PC-3 (cell line): ENCODE measurements around the gene PHPT1. TPM values are rescaled to one million over a fixed set of nuclear protein-coding genes. Genes with fewer than 3 reads are reported as not detected.

Experiments used
- ATAC-seq: fragments of 200-7000 bp; cut with Tn5 transposase; 2 replicates; pipeline ENCODE4 v1.9.1; 2020; ENCODE audit warnings: mild to moderate bottlenecking, moderate library complexity
- BruUV-seq: library from RNA; stranded (reverse); fragments of 400-500 nt; replicated peaks from 2 replicates; lab custom pipeline; 2021; lab: Mats Ljungman, UMichigan
- CTCF ChIA-PET: fragments of 300-600 bp; sonication (Branson Sonifier 250); formaldehyde crosslinking; loops from one replicate; lab custom pipeline; 2022; ENCODE audit warnings: antibody characterized with exemption; lab: Charles Lee
- POLR2A ChIA-PET: fragments of 300-600 bp; sonication (Branson Sonifier 250); formaldehyde crosslinking; loops from one replicate; lab custom pipeline; 2022; ENCODE audit warnings: antibody characterized with exemption; ENCODE audit not compliant: unreplicated experiment; lab: Charles Lee
- DNase-seq: peaks from one replicate; pipeline ENCODE4 v3.0.0-alpha.2; 2015
- H2AFZ ChIP-seq: fragments of 300-600 bp; sonication (generic); 2 replicates; pipeline ENCODE4 v1.6.0; 2016; ENCODE audit warnings: antibody characterized with exemption, low read length
- H3F3A ChIP-seq: fragments of 300-600 bp; sonication (generic); one replicate; pipeline ENCODE4 v1.6.0; 2017; ENCODE audit warnings: antibody characterized with exemption, low read length, control low read depth, mild to moderate bottlenecking; ENCODE audit not compliant: unreplicated experiment
- H3K27ac ChIP-seq: fragments of 300-600 bp; sonication (generic); 2 replicates; pipeline ENCODE4 v1.5.1; 2016; ENCODE audit warnings: mild to moderate bottlenecking, low read length
- H3K27me3 ChIP-seq: fragments of 300-600 bp; sonication (generic); 2 replicates; pipeline ENCODE4 v1.6.1; 2016; ENCODE audit warnings: low read length, mixed read lengths
- H3K36me3 ChIP-seq: fragments of 300-600 bp; sonication (generic); 2 replicates; pipeline ENCODE4 v1.6.1; 2016; ENCODE audit warnings: low read depth, mixed run types, low read length, mixed read lengths
- H3K4me1 ChIP-seq: fragments of 300-600 bp; sonication (generic); 2 replicates; pipeline ENCODE4 v1.5.1; 2016; ENCODE audit warnings: low read length; ENCODE audit not compliant: insufficient read depth
- H3K4me2 ChIP-seq: fragments of 300-600 bp; sonication (generic); 2 replicates; pipeline ENCODE4 v1.6.0; 2016; ENCODE audit warnings: low read length
- H3K4me3 ChIP-seq: fragments of 300-600 bp; sonication (generic); 2 replicates; pipeline ENCODE4 v1.5.1; 2016; ENCODE audit warnings: mild to moderate bottlenecking, low read length, mixed read lengths
- H3K79me2 ChIP-seq: fragments of 300-600 bp; sonication (generic); 2 replicates; pipeline ENCODE4 v1.6.1; 2017; ENCODE audit warnings: low read length, mixed read lengths
- H3K9ac ChIP-seq: fragments of 300-600 bp; sonication (generic); 2 replicates; pipeline ENCODE4 v1.6.0; 2016; ENCODE audit warnings: mild to moderate bottlenecking, low read length
- H3K9me2 ChIP-seq: fragments of 300-600 bp; sonication (generic); replicated peaks from 2 replicates; pipeline ENCODE4 v1.6.1; 2016; ENCODE audit warnings: mixed run types, low read length, mixed read lengths
- H3K9me3 ChIP-seq: fragments of 300-600 bp; sonication (generic); 2 replicates; pipeline ENCODE4 v1.6.1; 2016; ENCODE audit warnings: low read length, mixed read lengths
- H4K20me1 ChIP-seq: fragments of 300-600 bp; sonication (generic); 2 replicates; pipeline ENCODE4 v1.6.1; 2016; ENCODE audit warnings: low read length, mixed read lengths
- EZH2 ChIP-seq: fragments of 300-600 bp; sonication (generic); IDR thresholded peaks from one replicate; pipeline ENCODE4 v1.6.1; 2017; ENCODE audit warnings: antibody characterized with exemption, mild to moderate bottlenecking, low read length; ENCODE audit not compliant: unreplicated experiment
- EZH2phosphoT487 ChIP-seq: fragments of 300-600 bp; sonication (generic); IDR thresholded peaks from 2 replicates; pipeline ENCODE4 v1.6.1; 2018; ENCODE audit warnings: mild to moderate bottlenecking, antibody characterized with exemption, low read length, borderline replicate concordance
- intact Hi-C: fragments of 100-400 bp; cut with micrococcal nuclease; formaldehyde crosslinking; loops from 2 replicates; pipeline ENCODE4 v1.9.0; 2023
- total RNA-seq: library from RNA; depleted of rRNA; stranded (reverse); fragments of >200 nt; gene quantifications from 2 replicates; pipeline ENCODE4 v1.2.3, GENCODE V29; 2014
- TF ChIP-seq, protein P1 (sequence below): fragments of 300-600 bp; sonication (generic); conservative IDR thresholded peaks from 2 replicates; pipeline ENCODE4 v1.5.1; 2017; ENCODE audit warnings: antibody characterized with exemption, low read depth, mild to moderate bottlenecking, low read length

PHPT1 gene
- total RNA-seq, 1 experiment from 2014 or later, result 111 TPM

DNA sequence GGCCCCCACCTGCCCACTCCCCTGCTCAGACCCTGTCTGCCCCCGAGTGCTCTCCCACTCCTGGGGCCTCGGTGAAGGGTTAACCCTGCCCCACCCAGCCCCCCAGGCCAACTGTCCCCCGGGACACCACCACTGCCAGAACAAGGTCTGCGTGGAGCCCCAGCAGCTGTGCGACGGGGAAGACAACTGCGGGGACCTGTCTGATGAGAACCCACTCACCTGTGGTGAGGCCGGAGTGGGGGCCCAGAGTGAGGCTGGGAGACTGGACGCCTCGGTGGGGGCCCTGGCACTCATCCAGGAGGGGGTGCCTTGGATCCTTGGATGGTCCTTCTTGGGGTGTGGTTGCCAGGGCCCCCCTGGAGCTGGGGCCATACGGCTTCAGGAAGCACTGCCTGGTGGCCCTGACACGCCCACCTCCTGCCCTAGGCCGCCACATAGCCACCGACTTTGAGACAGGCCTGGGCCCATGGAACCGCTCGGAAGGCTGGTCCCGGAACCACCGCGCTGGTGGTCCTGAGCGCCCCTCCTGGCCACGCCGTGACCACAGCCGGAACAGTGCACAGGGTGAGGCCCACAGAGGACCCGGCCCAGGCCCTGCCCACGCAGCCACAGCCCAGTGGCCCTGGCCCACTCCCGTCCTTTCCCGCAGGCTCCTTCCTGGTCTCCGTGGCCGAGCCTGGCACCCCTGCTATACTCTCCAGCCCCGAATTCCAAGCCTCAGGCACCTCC is 5.1 kb downstream of the PHPT1 start:
- no peak for ATAC-seq
- Histone ChIP-seq H2AFZ (no peak overlapping the region), H3K9me3 (no peaks in the 10 kb centered on the region), H3K4me3 (no peak overlapping the region), H3K27me3 (no peaks in the 10 kb centered on the region), H3K79me2 (no peaks in the 10 kb centered on the region), H4K20me1 (no peaks in the 10 kb centered on the region), H3K4me1 (peaks cover 8% of the 10 kb centered on the region), H3K4me2 (no peak overlapping the region), H3K27ac (no peak overlapping the region), H3K9me2 (no peaks in the 10 kb centered on the region), H3K36me3 (no peaks in the 10 kb centered on the region), H3F3A (no peaks in the 10 kb centered on the region), H3K9ac (no peak overlapping the region)
- no TSS peak for BruUV-seq
- ChIA-PET CTCF (no interaction called here), POLR2A (no interaction called here)
- TF ChIP-seq, protein P1, sequence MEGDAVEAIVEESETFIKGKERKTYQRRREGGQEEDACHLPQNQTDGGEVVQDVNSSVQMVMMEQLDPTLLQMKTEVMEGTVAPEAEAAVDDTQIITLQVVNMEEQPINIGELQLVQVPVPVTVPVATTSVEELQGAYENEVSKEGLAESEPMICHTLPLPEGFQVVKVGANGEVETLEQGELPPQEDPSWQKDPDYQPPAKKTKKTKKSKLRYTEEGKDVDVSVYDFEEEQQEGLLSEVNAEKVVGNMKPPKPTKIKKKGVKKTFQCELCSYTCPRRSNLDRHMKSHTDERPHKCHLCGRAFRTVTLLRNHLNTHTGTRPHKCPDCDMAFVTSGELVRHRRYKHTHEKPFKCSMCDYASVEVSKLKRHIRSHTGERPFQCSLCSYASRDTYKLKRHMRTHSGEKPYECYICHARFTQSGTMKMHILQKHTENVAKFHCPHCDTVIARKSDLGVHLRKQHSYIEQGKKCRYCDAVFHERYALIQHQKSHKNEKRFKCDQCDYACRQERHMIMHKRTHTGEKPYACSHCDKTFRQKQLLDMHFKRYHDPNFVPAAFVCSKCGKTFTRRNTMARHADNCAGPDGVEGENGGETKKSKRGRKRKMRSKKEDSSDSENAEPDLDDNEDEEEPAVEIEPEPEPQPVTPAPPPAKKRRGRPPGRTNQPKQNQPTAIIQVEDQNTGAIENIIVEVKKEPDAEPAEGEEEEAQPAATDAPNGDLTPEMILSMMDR, result no peak
- TF ChIP-seq EZH2phosphoT487 (no peak), EZH2 (no peak)
- no peak for DNase-seq
- intact Hi-C loops, result no loop called here

DNA sequence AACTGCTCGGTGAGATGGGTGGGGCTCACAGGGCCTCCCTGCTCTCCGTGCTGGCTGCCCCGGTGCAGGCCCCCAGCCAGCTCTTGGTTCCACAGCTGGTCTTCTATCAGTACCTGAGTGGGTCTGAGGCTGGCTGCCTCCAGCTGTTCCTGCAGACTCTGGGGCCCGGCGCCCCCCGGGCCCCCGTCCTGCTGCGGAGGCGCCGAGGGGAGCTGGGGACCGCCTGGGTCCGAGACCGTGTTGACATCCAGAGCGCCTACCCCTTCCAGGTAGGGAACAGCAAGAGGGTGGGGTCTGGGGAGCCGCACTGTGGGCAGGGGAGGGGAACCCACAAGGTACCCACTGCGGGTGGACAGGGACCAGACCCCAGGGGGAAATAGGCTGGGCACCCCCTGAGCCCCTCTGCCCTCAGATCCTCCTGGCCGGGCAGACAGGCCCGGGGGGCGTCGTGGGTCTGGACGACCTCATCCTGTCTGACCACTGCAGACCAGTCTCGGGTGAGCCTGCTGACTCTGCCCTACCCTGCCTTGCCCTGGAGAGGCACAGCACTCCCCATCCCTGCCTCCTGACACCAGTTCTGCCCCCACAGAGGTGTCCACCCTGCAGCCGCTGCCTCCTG is 5.7 kb downstream of the PHPT1 start:
- Histone ChIP-seq H3K79me2 (no peaks in the 10 kb centered on the region), H3K9ac (no peak overlapping the region)
- CTCF ChIA-PET, result interaction anchor here (0.5 kb wide), 1 partner anchor 180 kb away, joined by 5 read pairs; no protein-coding TSS in a partner anchor

More for the DNA sequence above, 5.7 kb downstream of the PHPT1 start:
- Histone ChIP-seq H3K4me2 (no peak overlapping the region), H3K27me3 (no peaks in the 10 kb centered on the region), H3K27ac (no peak overlapping the region), H3K9me2 (no peaks in the 10 kb centered on the region), H3F3A (no peaks in the 10 kb centered on the region), H3K4me3 (no peak overlapping the region), H4K20me1 (no peaks in the 10 kb centered on the region), H3K4me1 (peaks cover 4% of the 10 kb centered on the region), H3K9me3 (no peaks in the 10 kb centered on the region), H3K36me3 (no peaks in the 10 kb centered on the region), H2AFZ (no peak overlapping the region)
- DNase-seq (no peak), ATAC-seq (no peak)
- BruUV-seq, result no TSS peak
- POLR2A ChIA-PET, result no interaction called here
- TF ChIP-seq, protein P1, result no peak
- TF ChIP-seq EZH2 (no peak), EZH2phosphoT487 (no peak)
- intact Hi-C loops, result no loop called here
